GM10847 (cell line): ENCODE results near the gene ADGRD2.

Experiments used
- POLR2A ChIP-seq: IDR thresholded peaks from 2 replicates; pipeline ENCODE4 v1.6.1; 2011; ENCODE audit not compliant: insufficient read length; ENCODE audit errors: extremely low read depth

ADGRD2 gene, protein sequence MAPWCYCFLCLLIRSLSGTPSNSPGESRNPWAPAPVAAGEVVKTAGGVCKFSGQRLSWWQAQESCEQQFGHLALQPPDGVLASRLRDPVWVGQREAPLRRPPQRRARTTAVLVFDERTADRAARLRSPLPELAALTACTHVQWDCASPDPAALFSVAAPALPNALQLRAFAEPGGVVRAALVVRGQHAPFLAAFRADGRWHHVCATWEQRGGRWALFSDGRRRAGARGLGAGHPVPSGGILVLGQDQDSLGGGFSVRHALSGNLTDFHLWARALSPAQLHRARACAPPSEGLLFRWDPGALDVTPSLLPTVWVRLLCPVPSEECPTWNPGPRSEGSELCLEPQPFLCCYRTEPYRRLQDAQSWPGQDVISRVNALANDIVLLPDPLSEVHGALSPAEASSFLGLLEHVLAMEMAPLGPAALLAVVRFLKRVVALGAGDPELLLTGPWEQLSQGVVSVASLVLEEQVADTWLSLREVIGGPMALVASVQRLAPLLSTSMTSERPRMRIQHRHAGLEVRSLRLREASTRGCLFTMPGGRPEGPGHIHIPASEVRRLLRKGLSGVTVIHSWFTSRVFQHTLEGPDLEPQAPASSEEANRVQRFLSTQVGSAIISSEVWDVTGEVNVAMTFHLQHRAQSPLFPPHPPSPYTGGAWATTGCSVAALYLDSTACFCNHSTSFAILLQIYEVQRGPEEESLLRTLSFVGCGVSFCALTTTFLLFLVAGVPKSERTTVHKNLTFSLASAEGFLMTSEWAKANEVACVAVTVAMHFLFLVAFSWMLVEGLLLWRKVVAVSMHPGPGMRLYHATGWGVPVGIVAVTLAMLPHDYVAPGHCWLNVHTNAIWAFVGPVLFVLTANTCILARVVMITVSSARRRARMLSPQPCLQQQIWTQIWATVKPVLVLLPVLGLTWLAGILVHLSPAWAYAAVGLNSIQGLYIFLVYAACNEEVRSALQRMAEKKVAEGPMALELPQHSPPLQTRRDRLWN

DNA sequence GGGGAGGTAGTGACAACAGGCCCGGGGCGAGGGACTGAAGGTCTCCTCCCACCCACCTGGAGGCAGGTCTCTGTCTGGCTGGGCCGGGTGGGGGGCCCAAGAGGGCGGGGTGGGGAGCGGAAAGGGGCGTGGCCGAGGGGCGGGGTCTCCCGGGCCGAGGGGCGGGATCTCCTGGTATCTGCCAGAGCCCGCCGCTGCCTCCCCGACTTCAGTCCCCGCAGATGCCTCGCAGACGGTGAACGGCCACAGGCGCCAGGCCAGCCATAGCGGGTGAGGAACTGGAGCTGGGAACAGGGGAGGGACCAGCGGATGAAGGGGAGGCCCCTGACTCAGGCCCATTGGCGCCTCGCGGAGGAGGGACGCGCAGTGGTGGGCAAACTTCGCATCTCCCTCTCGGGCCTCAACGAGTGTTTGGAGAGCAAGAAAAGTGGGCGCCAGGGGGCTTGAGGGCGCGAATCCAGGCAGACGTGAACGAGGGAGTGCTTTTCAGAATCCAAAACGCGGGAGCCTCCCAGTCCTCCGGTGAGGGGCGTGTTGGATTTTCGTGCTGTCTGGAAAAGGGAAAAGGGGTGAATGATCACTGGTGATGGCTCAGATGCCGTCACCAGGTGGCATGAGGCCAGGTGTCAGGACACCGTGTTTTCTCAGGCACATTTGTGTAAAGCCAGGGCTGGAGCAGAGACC is at the start of gene ADGRD2:
ADGRD2 (plus strand) TSS at position 211 of the 684 bp plus-strand sequence. CDS start 1,216 bp downstream, outside the sequence.
- TF ChIP-seq POLR2A: no peak

DNA sequence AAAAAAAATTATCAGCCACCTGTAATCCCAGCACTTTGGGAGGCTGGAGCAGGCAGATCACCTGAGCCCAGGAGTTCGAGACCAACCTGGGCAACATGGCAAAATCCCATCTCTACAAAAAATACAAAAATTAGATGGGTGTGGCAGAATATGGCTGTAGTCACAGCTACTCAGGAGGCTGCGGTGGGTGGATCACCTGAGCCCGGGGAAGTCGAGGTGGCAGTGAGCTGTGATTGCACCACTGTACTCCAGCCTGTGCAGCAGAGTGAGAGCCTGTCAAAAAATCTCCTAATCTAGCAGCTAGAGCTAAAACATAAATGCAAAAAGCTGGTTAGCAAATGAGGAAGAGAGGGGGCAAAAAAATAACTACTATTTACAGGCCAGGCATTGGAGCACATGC is 47.0 kb upstream of the ADGRD2 start:
- TF ChIP-seq POLR2A: no peak

DNA sequence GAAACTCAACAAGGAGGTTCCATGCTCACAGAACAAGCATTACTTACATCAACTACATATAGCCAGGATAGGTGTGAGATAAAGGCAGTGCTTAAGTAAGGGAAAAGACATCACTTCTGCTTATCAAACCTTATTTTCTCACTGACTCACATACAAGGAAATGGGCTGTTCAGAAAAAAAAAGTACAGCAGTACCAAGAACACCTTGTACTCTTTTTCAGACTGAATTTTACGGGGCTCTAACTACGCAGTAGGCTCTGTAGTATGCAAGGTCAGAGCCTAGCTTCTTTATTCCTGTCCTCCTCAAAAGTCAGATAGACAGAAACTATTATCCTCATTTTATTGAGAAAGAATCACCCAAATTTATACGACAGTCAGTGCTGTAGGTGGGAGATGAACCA is 40.8 kb upstream of the ADGRD2 start:
- TF ChIP-seq POLR2A: no peak

DNA sequence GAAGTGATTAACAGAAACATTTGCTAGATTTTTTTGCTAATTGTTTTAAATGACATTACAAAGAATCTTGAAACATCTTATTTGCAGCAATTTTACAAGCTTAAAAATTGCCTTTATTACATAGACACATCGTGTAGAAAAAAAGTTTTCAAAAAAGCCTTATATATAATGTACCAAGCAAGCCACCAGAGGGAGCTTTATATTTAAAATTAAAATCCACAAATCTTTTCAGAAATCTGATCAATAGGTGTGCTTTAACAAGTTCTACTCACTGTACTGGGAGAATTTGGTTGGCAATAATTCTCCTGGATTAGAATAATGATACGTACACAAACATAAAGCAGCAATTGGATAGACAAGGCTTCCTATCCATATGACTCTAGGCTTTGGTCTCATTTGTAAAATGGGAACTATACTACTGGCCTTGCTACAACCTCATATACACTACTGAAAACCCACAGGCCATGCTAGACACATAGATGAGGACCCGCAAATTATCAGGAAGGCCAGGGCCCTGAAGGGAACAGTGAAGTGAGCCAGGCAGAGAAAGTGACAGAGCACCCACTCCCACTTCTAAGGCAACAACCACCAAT is 39.8 kb upstream of the ADGRD2 start:
- TF ChIP-seq POLR2A: no peak

DNA sequence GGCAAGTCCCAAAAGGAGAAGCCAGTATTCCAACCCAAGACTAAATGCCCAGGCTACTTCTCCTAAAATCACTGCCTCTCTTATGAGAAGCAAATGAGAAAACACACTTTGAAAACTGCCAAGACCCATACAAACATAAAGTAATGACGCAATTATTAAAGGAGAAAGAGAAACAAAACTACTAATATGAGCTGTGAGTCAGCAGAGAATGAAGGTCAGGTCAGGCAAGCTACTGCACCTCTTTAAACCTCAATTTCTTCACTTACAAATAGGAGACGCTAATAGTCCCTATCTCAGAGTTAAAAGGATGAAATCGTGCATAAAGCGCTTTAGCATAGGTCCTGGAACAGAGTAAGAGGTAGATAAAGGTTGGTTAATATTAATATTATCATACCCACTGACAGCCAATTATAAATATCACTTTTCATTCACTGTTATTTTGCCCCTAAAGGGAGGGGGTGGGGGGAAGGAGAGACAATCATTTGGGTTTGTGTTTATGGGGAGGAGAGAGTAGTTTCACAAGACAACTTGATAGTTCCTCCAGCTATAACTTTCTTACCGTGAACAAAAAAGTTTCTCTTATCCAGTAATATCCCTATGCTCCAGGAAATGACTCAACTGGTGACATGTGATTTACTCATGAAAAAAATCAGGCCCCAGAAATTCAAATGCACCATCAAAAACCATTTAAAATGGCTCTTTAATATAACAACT is 38.6 kb upstream of the ADGRD2 start:
- no peak for TF ChIP-seq POLR2A

DNA sequence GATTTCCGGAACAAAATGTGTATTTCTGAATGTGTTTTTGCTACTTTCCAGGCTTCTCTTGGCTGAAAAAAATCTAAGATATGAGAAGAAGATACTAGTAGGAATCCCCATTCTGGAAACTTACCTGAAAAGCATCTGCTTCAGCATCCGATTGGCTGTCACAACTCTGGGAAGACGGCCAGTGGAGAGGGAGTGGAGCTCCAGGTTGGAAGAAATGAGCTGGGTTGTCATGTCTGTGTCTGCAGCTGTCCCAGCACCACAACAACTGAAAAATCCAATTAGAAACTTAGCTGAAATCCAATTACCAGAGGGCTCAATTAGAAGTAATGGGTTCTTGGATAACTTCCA is 38.0 kb upstream of the ADGRD2 start:
- no peak for TF ChIP-seq POLR2A

DNA sequence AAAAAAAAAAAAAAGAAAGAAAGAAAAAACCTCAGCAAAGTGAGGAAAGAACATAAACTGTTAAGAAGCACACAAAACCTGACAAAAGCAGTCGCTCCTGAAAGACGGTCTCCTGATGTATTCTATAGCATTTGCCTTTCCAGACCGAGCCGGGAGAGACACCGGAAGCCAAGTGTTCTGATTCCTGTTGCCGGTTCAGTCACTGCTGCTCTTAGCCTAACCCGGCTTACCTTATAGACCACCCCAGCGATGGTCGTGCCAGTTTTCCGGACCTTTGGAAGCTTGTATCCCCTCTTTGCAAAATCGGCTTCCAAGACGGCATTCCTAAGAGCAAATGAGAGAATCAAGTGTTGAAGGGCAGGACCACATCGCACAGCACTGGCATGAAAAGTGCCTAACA is 35.6 kb upstream of the ADGRD2 start:
- no peak for TF ChIP-seq POLR2A

DNA sequence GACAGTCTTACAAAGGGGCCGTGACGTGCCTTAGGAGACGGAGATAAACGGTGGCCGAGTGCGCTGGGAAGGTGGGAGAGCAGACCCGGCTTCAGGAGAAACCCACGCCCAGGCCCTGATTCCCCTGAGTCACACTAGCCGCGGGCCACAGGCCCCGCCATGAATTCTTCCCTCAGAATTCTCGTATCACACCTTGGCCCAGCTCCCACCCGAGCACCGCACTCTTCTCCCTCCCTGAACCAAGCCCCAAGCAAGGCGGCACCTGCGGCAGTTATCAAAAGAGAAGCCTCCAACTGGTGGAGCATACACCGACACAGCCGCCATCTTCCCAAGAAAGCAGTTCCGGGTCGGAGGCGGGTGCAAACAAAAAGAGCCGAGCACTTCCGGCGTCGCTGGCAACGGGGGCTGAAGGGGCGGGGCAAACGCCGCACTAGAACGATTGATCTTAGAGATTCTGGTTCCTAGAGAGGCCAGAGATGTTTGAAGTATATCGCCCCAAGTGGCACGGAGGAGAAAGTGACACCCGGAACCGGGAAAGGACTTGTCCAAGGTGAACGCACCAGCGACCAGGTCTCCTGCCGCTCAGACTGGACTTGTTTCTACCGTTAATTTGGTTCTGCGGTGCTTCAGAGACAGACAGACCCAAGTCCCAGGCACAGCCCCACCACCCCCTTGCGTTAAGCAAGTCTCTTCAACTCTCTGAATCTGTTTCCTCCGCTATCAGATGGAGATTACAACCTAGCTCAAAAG is 35.0 kb upstream of the ADGRD2 start, which contains the start of gene PSMB7:
PSMB7 (minus strand) TSS at position 341 of the 750 bp plus-strand sequence; CDS start at position 324, 17 bp downstream.
- TF ChIP-seq POLR2A: peak; percentile 38

DNA sequence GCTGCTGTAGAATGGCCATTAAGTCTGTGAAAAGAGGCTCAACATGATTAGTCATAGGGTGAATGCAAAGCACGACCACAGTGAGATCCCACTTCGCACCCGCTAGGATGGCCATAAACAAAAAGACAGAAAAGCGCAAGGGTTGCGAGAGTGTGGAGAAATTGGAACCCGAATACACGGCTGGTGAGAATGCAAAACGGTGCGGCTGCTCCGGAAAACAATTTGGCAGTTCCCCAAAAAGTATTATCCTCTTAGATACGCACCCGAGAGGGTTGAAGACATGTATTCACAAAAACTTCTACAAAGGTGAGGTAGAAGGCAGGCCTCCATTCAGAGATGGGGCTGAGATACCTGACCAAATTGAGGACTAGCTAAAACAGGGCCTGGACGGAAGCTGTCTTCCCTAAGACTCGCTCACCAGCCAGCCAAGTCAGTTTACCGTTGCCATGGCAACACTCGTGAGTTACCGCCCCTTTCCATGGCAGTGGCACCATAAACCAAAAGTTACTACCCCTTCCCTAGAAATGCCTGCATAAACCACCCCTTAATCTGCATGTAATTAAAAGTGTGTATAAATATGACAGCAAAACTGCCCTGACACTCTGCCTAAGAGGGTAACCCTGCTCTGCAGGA is 34.3 kb upstream of the ADGRD2 start:
- TF ChIP-seq POLR2A: no peak

DNA sequence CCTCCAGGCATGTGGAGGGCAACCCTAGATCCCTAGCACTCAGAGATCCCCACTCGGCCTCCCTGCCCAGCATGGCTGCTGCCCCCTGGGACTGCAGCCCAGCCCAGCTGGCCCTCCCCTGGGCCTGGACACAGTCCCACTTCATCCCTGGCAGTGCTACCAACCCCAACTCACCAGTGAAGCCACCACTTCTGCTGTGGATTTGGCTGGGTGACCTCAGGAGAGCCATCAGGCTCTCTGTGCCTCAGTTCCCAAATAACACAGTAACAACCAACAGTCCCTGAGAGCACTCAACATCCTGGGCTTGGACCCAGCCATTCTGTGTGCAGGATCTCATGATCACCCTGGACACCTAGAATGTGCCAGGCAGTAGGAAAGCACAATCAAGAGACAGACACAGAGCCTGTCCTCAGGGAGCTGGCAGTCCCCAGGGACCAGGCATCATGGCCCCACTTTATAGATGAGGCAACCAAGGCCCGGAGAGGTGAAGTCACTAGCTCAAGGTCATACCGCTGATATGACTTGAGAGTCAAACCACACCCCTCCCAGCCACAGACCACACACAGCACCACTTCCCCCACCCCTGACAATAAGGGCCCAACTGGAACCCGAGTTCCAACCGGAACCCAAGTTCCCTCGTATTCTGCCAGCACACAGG is 30.3 kb upstream of the ADGRD2 start:
- no peak for TF ChIP-seq POLR2A

DNA sequence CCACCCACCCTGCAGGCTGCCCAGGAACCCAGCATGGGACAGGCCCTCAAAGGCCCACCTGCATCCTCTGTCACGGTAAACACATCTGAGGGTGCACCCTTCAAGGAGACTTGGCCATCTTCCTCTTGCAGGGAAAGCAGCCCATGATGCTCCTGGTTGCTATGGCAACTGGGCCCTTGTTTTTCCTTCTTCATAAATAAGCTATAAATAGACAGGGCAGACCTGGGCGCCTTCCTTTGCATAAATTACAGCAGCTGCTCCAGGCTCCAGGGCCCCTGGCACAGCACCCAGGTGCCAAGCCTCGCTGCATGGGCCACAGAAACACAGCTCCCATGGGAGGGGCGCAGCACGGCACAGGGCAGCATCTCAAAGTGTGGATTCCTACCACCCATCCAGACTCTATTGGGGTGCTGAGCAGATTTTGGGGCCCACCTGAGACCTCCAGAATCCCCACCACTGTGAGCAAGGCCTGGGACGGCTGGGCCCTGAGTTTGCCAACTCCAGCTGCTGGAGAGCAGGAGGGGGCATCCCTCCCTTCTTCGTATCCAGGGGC is 29.2 kb upstream of the ADGRD2 start:
- no peak for TF ChIP-seq POLR2A

DNA sequence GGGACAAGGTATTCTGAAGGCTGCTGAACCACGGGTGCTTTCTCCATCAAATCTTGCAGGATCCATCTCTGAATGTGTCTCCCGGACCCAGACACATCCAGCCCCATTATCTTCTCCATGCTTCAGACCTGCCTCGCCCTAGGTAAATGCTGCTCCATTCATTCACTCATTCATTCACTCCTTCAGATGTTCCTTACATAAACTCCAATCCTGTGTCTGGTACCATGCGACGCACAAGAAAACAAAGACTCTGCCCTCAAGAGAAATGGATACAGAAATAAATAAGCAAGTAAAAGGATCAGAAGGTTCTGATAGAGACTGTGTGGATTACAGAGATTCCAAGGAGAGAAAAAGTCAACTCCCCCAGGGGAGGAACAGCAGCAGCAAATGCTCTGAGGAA is 27.1 kb upstream of the ADGRD2 start:
- no peak for TF ChIP-seq POLR2A

DNA sequence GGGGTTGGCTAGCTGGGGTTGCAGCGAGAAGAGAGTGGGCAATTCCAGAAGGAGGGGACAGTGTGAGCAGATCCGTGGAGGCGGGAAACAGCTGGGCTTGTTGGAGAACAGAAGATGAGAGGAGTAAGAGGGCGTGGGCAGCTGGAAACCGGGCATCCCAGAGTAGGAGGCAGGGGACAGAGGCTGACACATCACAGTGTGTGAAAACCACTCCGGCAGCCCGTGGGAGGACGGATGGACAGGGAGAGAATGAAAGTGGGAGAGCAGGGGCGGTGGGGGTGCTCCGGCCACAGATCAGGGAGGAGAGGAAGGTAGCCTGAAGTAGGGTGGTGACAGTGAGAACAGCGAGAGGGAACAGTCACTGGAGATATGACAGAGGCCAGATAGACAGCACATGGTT is 26.7 kb upstream of the ADGRD2 start:
- no peak for TF ChIP-seq POLR2A

DNA sequence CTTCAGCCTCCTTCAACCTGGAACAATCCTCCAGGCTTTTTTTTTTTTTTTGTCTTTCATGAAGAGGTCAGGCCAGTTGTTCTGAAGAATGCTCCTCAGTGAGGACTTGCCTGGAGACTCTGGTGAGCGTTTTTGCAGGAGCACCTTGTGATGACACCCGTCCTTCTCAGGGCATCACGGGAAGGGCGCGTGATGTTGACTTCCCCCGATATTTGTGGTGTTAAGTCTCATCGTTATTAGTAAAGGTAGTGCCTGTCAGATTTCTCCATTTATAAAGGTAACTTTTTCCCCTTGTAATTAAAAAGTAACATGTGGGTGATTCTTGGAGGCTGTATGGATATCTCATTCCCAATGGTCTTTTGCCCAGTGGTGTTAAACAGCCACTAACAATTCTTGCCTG is 23.9 kb upstream of the ADGRD2 start:
- no peak for TF ChIP-seq POLR2A
